OCI-LY3 (cell line): ENCODE measurements around the gene MAP1LC3B2.

Experiments used
- H2AFZ ChIP-seq: fragments of 200-600, 300-600 bp; shearing (Covaris generic); 2 replicates; pipeline ENCODE4 v1.6.0; 2014; ENCODE audit warnings: antibody characterized with exemption, low read depth, low read length
- H3K27ac ChIP-seq: fragments of 200-600, 300-600 bp; sonication (generic); 2 replicates; pipeline ENCODE4 v1.5.1; 2014; ENCODE audit warnings: mild to moderate bottlenecking, low read length, moderate library complexity, mixed read lengths
- H3K27me3 ChIP-seq: fragments of 200-600, 300-600 bp; sonication (generic); 2 replicates; pipeline ENCODE4 v1.6.1; 2014; ENCODE audit warnings: low read depth, low read length, mixed read lengths
- H3K36me3 ChIP-seq: fragments of 200-600, 300-600 bp; sonication (generic); replicated peaks from 2 replicates; pipeline ENCODE3; 2014; ENCODE audit warnings: low read depth, low read length, mixed read lengths
- H3K4me1 ChIP-seq: fragments of 300-600, 200-600 bp; sonication (generic); 2 replicates; pipeline ENCODE4 v1.6.1; 2014; ENCODE audit warnings: low read length, mixed read lengths
- H3K4me2 ChIP-seq: fragments of 200-600, 300-600 bp; sonication (generic); 2 replicates; pipeline ENCODE4 v1.6.1; 2014; ENCODE audit warnings: low read length, mixed read lengths
- H3K4me3 ChIP-seq: fragments of 300-600, 200-600 bp; sonication (generic); 2 replicates; pipeline ENCODE4 v1.5.1; 2014; ENCODE audit warnings: antibody characterized with exemption, mild to moderate bottlenecking, low read length, moderate library complexity
- H3K79me2 ChIP-seq: fragments of 300-600, 200-600 bp; shearing (Covaris generic); 2 replicates; pipeline ENCODE4 v1.6.1; 2014; ENCODE audit warnings: mild to moderate bottlenecking, low read length, mixed read lengths
- H3K9ac ChIP-seq: fragments of 300-600, 200-600 bp; shearing (Covaris generic); 2 replicates; pipeline ENCODE4 v1.6.0; 2014; ENCODE audit warnings: mild to moderate bottlenecking, low read length, moderate library complexity
- H3K9me3 ChIP-seq: fragments of 200-600, 300-600 bp; shearing (Covaris generic); 2 replicates; pipeline ENCODE4 v1.6.1; 2014; ENCODE audit warnings: low read length, mixed read lengths; ENCODE audit not compliant: insufficient read depth
- H4K20me1 ChIP-seq: fragments of 200-600, 300-600 bp; sonication (generic); 2 replicates; pipeline ENCODE4 v1.6.1; 2016; ENCODE audit warnings: low read length, mixed read lengths; ENCODE audit not compliant: insufficient read depth
- CTCF ChIP-seq: fragments of 200-600, 300-600 bp; sonication (generic); IDR thresholded peaks from 2 replicates; pipeline ENCODE4 v1.5.1; 2014; ENCODE audit warnings: antibody characterized with exemption, low read length, low read depth
- EZH2phosphoT487 ChIP-seq: fragments of 200-600 bp; shearing (Covaris generic); IDR thresholded peaks from 2 replicates; pipeline ENCODE4 v1.6.1; 2018; ENCODE audit warnings: antibody characterized with exemption, mixed run types, low read depth

Gene MAP1LC3B2

DNA sequence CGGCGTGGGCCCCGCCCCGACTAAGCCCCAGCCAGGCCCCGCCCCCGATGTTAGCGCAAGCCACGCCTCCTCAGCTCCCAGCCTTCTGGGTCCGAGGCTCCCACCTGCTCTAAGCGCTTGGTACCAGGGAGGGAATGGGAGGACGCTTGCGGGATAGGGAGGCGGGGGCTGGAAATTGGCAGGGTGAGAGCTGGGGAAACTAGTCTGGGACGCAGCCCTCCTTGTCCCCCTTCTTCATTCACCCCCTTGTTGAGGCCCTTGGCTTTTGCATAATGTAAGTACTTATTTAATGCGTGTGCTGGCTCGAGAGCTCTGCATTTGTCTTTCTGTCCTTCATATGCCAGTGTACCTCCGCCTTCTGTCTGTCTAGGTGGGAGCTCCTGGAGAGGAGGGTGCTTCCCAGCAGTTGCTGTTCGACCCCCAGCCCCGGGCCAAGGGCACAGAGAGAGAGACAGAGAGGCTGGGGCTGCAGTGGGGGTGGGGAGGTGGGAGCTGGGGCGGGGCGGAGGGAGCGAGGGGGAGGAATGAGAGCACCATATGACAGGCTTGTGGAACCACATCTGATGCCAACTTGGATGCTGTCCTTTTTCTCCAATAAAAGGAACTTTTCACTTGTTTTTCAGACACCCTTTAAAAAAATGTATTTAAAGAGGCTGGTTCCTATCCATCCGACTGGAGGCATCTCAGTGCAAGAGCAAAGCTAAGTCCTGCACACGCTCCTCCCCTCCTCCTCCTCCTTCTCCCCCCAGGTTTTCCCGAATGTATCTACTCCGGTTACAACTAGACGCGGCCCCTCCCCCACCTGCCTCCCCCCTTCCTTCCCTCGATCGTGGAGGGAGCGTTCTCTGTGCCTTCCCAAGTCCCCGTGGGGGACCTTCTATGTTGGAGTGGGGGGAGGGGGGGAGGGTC is 25.6 kb upstream of the MAP1LC3B2 start:
- Histone ChIP-seq H3K27me3 (peaks cover 4% of the 10 kb centered on the region; the same call in 1 of the 2 replicates), H3K79me2 (no peaks in the 10 kb centered on the region), H3K36me3 (no peaks in the 10 kb centered on the region), H4K20me1 (no peaks in the 10 kb centered on the region), H3K4me3 (peak overlapping the region; percentile 86), H3K9me3 (no peaks in the 10 kb centered on the region), H3K4me1 (peaks cover 38% of the 10 kb centered on the region), H3K27ac (peak overlapping the region; percentile 10; the same call in 1 of the 2 replicates), H3K4me2 (peak overlapping the region; percentile 97), H3K9ac (peak overlapping the region; percentile 67), H2AFZ (peak overlapping the region; percentile 97)
- TF ChIP-seq EZH2phosphoT487 (no peak), CTCF (no peak)

DNA sequence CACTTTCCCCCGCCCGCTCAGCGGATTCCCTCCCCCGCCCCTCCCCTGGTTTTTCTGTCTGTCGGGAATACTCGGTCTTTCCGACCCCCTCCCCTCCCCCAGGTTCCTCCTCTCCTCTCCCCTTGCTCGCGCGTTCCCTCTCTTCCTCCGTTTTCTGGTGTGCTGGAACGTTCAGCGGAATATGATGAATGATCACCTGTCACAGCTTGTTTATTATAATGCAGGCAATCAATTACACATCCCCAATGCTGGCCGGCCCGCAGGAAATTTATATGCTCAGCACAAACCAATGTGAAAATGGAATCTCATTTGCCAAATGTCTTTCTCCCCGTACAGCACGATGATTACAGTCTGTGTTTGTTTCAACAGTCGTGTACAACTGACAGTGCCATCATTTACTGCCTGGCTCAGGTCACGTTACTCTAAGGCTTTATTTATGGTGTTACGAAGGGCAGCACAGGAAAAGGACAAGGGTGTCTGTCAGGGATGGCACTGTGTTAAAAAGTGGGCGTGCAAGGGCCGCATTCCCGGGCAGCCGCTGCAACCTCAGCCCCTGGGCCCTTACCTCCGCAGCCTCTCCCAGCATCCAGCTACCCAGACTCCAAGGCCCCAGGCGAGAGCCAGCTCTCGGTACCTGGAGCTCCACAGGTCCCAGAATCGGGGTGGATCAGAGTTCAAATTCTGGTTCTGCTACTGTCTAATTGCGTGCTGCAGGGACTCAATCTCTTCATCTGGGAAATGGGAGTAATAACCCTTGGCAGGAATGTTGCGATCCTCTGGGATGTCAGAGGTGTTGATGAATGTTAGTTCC is 24.7 kb upstream of the MAP1LC3B2 start:
- peak overlapping the region; percentile 97 for H3K4me2 ChIP-seq
- H3K36me3 ChIP-seq, result no peaks in the 10 kb centered on the region
- peak overlapping the region; percentile 86 for H3K4me3 ChIP-seq
- H3K27me3 ChIP-seq, result peaks cover 3% of the 10 kb centered on the region; the same call in 1 of the 2 replicates
- no peak overlapping the region for H2AFZ ChIP-seq
- no peaks in the 10 kb centered on the region for H3K79me2 ChIP-seq
- no peaks in the 10 kb centered on the region for H4K20me1 ChIP-seq
- H3K9me3 ChIP-seq, result no peaks in the 10 kb centered on the region
- peaks cover 48% of the 10 kb centered on the region for H3K4me1 ChIP-seq
- peak overlapping the region; percentile 67 for H3K9ac ChIP-seq
- no peak overlapping the region for H3K27ac ChIP-seq
- no peak for TF ChIP-seq EZH2phosphoT487
- TF ChIP-seq CTCF, result no peak

DNA sequence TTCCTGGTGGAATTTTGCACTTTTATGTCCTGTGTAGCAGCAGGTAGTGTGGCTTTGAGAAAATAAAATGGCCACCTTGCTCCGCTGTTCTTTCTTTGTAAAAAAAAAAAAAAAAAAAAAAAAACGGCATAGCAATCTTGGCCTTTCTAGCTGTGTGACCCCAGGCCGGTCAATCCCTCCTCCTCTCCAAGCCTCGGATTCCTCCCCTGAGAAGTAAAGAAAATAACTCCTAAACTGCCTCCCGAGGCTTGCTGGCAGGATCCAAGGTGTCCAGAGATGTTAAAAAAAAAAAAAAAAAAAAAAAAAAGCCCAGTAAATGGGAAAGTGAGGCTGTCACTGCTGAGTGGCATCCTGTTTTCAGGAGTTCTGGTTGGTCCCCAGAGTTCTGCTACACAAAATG is 23.9 kb upstream of the MAP1LC3B2 start:
- Histone ChIP-seq H3K9ac (no peak overlapping the region), H2AFZ (no peak overlapping the region), H3K27me3 (peaks cover 3% of the 10 kb centered on the region; the same call in 1 of the 2 replicates), H3K36me3 (no peaks in the 10 kb centered on the region), H3K4me2 (no peak overlapping the region), H3K27ac (no peak overlapping the region), H3K79me2 (no peaks in the 10 kb centered on the region), H4K20me1 (no peaks in the 10 kb centered on the region), H3K4me3 (no peak overlapping the region), H3K9me3 (no peaks in the 10 kb centered on the region), H3K4me1 (peaks cover 55% of the 10 kb centered on the region)
- TF ChIP-seq CTCF, result no peak
- no peak for TF ChIP-seq EZH2phosphoT487
